Cardiac muscle cell (in vitro differentiated cells and primary cell): ENCODE data around the gene KCNN4. TPM values are rescaled to one million over a fixed set of nuclear protein-coding genes. Genes with fewer than 3 reads are reported as not detected.

Experiments
- DNase-seq, 2 donors: peaks; one replicate each; pipeline versions ENCODE4 v3.0.0 to v3.0.0-alpha.2; 2010 to 2017; ENCODE audit warnings: low read depth in 1 of 2, low spot score in 1 of 2
- H3K27ac ChIP-seq: fragments of 200-600 bp; sonication (generic); 2 replicates; pipeline ENCODE4 v1.5.1; 2016
- H3K27me3 ChIP-seq: fragments of 200-600 bp; sonication (generic); 2 replicates; pipeline ENCODE4 v1.6.0; 2016; ENCODE audit warnings: control low read depth
- H3K36me3 ChIP-seq: fragments of 200-600 bp; sonication (generic); 2 replicates; pipeline ENCODE4 v1.5.1; 2016; ENCODE audit warnings: control low read depth
- H3K4me1 ChIP-seq: fragments of 200-600 bp; sonication (generic); 2 replicates; pipeline ENCODE4 v1.8.1; 2017; ENCODE audit warnings: low read depth, mild to moderate bottlenecking, mixed run types
- H3K4me3 ChIP-seq: fragments of 200-600 bp; sonication (generic); 2 replicates; pipeline ENCODE4 v1.5.1; 2016; ENCODE audit warnings: mild to moderate bottlenecking
- H3K9me3 ChIP-seq: fragments of 200-600 bp; sonication (generic); 2 replicates; pipeline ENCODE4 v1.5.1; 2017; ENCODE audit warnings: low read depth, mild to moderate bottlenecking, control low read depth
- CTCF ChIP-seq: IDR thresholded peaks from 2 replicates; pipeline ENCODE4 v1.5.1; 2012; ENCODE audit warnings: low read depth, mild to moderate bottlenecking, low read length
- polyA plus RNA-seq: library from polyadenylated mRNA; unstranded; fragments of >200 nt; fragmentation: Nextera tagmentation; extraction: Ambion mirVana; gene quantifications from 2 replicates; pipeline ENCODE4 v1.2.1, GENCODE V29; 2016
- total RNA-seq: library from RNA; depleted of rRNA; stranded (reverse); fragments of >200 nt; gene quantifications from 2 replicates; pipeline ENCODE4 v1.2.3, GENCODE V29; 2016

The KCNN4 gene
- total and polyA plus RNA-seq, 2 experiments from 2014 or later = 1.5 TPM; not detected in 1

- no peaks in the 10 kb centered on the region for H3K36me3 ChIP-seq
- H3K9me3 ChIP-seq = no peaks in the 10 kb centered on the region
- no peak overlapping the region for H3K4me3 ChIP-seq
These were observed 9.8 kb upstream of the KCNN4 start for GRCh38 chr19:43790587-43790986.

DNA sequence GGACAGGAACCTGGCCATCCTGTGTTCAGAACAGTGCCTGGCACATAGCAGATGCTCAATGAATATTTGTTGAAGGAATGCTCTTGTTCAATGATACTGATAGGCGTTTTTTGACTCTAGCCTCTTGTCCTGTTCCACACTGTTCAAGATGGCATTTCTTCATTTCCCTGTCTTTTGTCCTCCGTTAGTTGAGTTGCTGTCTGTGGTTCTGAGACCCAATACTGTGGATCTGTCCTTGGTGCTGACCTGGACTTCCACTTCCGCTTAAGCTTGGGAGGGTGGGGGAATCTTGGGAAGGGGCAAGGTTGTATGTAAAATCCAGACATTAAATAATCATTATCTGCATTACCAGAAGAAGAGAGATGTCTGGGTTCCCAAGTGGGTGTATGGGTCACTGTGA lies 8.3 kb upstream of the KCNN4 start:
- H3K9me3 ChIP-seq = no peaks in the 10 kb centered on the region
- no peak overlapping the region for H3K27ac ChIP-seq
- peak; percentile 66 to 73 for DNase-seq
- peaks cover 12% of the 10 kb centered on the region for H3K27me3 ChIP-seq
- TF ChIP-seq CTCF = no peak
- no peak overlapping the region for H3K4me3 ChIP-seq
- no peaks in the 10 kb centered on the region for H3K4me1 ChIP-seq
- H3K36me3 ChIP-seq = no peaks in the 10 kb centered on the region

More at GRCh38 chr19:43790587-43790986, 9.8 kb upstream of the KCNN4 start:
- Histone ChIP-seq H3K27ac (no peak overlapping the region), H3K4me1 (no peaks in the 10 kb centered on the region), H3K27me3 (peaks cover 21% of the 10 kb centered on the region)
- DNase-seq = no peak
- no peak for TF ChIP-seq CTCF

DNA sequence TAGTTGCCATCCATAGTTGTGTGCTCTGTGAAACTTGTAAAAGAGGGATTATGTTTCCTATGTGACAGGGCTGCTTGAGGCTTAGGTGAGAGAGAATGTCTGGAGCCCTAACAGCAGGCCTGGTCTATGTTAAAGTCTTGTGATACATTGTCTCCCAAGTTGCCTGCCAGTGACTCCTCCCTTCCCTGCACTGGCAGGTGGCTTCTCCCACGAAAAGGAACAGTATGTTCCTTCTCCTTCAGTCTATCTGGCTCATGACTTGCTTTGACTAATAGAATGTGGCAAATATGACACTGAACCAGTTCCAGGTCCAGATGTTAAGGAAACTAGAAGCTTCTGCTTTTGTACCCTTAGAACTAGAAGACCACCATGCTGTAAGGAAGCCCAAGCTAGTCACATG lies 5.9 kb upstream of the KCNN4 start:
- H3K27ac ChIP-seq = no peak overlapping the region
- no peaks in the 10 kb centered on the region for H3K36me3 ChIP-seq
- no peak for DNase-seq
- peaks cover 2% of the 10 kb centered on the region for H3K27me3 ChIP-seq
- H3K4me1 ChIP-seq = no peaks in the 10 kb centered on the region
- H3K9me3 ChIP-seq = no peaks in the 10 kb centered on the region
- no peak overlapping the region for H3K4me3 ChIP-seq
- no peak for TF ChIP-seq CTCF

DNA sequence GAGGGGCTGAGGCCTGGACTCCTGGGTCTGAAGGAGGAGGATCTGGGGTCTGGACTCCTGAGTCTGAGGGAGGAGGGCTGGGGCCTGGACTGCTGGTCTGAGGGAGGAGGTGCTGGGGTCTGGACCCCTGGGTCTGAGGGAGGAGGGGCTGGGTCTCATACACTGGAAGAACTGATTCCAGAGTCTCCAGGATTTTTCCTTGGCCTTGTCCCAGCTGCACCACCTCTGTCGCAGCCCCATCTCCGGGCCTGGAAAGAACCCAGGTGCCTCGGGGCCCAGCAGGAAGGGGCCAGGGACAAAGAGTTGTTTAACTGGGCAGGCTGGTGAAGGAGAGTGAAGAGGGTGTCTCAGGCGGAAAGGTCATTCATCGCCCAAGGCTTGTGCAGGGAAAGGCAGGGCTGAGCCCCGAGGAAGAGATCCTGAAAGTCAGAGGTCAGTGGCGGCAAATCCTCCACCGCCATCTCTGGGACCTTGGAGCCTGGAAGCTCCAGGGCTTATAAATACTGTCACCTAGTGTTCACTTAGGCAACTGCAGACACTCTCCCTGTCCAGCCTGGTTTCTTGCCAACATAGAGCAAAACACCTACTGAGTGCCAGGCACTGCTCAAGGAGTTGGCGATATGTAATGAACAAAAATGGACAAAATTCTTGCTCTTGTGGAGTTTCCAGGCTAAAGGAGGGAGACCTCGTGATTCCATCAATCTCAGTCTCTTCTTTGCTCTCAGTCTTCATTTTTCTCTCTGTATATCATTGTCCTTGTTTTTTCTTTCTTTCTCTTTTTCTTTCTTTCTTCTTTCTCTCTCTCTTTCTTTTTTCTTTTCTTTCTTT lies 4.4 kb upstream of the KCNN4 start:
- Histone ChIP-seq H3K27ac (no peak overlapping the region), H3K9me3 (no peaks in the 10 kb centered on the region), H3K4me3 (no peak overlapping the region), H3K4me1 (no peaks in the 10 kb centered on the region), H3K27me3 (peaks cover 3% of the 10 kb centered on the region), H3K36me3 (no peaks in the 10 kb centered on the region)
- DNase-seq = peak; percentile 72 to 75
- TF ChIP-seq CTCF = peak; percentile 99

- DNase-seq = peak in 1 of 2 donors; percentile 72
- Histone ChIP-seq H3K36me3 (no peaks in the 10 kb centered on the region), H3K9me3 (no peaks in the 10 kb centered on the region), H3K27me3 (peaks cover 3% of the 10 kb centered on the region), H3K27ac (no peak overlapping the region), H3K4me1 (no peaks in the 10 kb centered on the region), H3K4me3 (no peak overlapping the region)
- no peak for TF ChIP-seq CTCF
These were observed 3.6 kb upstream of the KCNN4 start for GRCh38 chr19:43784241-43784980.
